CD4-positive, alpha-beta memory T cell (primary cell): ENCODE data around the gene PCF11. TPM values are rescaled to one million over a fixed set of nuclear protein-coding genes. Genes with fewer than 3 reads are reported as not detected.

Source experiments
- CTCF ChIA-PET: fragments of 350-600 bp; sonication (Branson Sonifier 250); formaldehyde crosslinking; loops from one replicate; lab custom pipeline; 2021; ENCODE audit warnings: inconsistent platforms; ENCODE audit not compliant: partially characterized antibody; lab: Charles Lee
- POLR2A ChIA-PET: fragments of 350-600 bp; sonication (Branson Sonifier 250); formaldehyde crosslinking; loops from one replicate; lab custom pipeline; 2021; ENCODE audit not compliant: partially characterized antibody; lab: Charles Lee
- DNase-seq, 5 donors: peaks; one replicate each; pipeline versions ENCODE4 v3.0.0 to v3.0.0-alpha.2; 2020 to 2022; ENCODE audit warnings: mixed read lengths in 1 of 5
- H3K27ac ChIP-seq: one replicate; pipeline ENCODE4 v1.7.0; 2013; ENCODE audit warnings: low read depth, low read length
- H3K27me3 ChIP-seq: 2 replicates; pipeline ENCODE4 v1.7.0; 2013; ENCODE audit warnings: mild to moderate bottlenecking, low read length, moderate library complexity; ENCODE audit not compliant: insufficient read depth
- H3K36me3 ChIP-seq: 2 replicates; pipeline ENCODE4 v1.7.0; 2013; ENCODE audit warnings: mild to moderate bottlenecking, low read length, moderate library complexity; ENCODE audit not compliant: insufficient read depth
- H3K4me1 ChIP-seq: 2 replicates; pipeline ENCODE4 v1.7.0; 2013; ENCODE audit warnings: mild to moderate bottlenecking, low read length, moderate library complexity; ENCODE audit not compliant: insufficient read depth
- H3K4me3 ChIP-seq, 2 donors: one replicate each; pipeline ENCODE4 v1.7.0; 2013; ENCODE audit warnings: low read length in 2 of 2, mild to moderate bottlenecking in 1 of 2
- H3K9me3 ChIP-seq, 2 donors: one replicate each; pipeline ENCODE4 v1.7.0; 2013; ENCODE audit warnings: low read length in 2 of 2, control low read depth in 1 of 2; ENCODE audit not compliant: control insufficient read depth in 1 of 2
- H3K27ac Mint-ChIP-seq, 7 donors: one replicate each; pipeline ENCODE4 v1.8.0; 2020 to 2021; ENCODE audit warnings: mixed read lengths in 7 of 7, mild to moderate bottlenecking in 6 of 7, inconsistent platforms in 3 of 7, moderate library complexity in 3 of 7
- H3K27me3 Mint-ChIP-seq, 2 donors: one replicate each; pipeline ENCODE4 v1.8.0; 2020 to 2021; ENCODE audit warnings: mixed read lengths in 2 of 2
- H3K36me3 Mint-ChIP-seq, 2 donors: one replicate each; pipeline ENCODE4 v1.8.0; 2020 to 2021; ENCODE audit warnings: mixed read lengths in 2 of 2, inconsistent platforms in 1 of 2, mild to moderate bottlenecking in 1 of 2
- H3K4me1 Mint-ChIP-seq, 4 donors: one replicate each; pipeline ENCODE4 v1.8.0; 2020 to 2021; ENCODE audit warnings: mixed read lengths in 4 of 4, mild to moderate bottlenecking in 1 of 4
- H3K4me3 Mint-ChIP-seq, 8 donors: one replicate each; pipeline ENCODE4 v1.8.0; 2020 to 2021; ENCODE audit warnings: mixed read lengths in 8 of 8, mild to moderate bottlenecking in 7 of 8, moderate library complexity in 6 of 8, inconsistent platforms in 3 of 8
- H3K9me3 Mint-ChIP-seq, 8 donors: one replicate each; pipeline ENCODE4 v1.8.0; 2020 to 2021; ENCODE audit warnings: mixed read lengths in 8 of 8, mild to moderate bottlenecking in 5 of 8, inconsistent platforms in 3 of 8, moderate library complexity in 1 of 8
- intact Hi-C: fragments of 100-400 bp; cut with micrococcal nuclease; formaldehyde crosslinking; loops from one replicate; pipeline ENCODE4 v1.15.1; 2023
- polyA plus RNA-seq, 2 donors: library from polyadenylated mRNA; unstranded; fragments of 300-500 nt; fragmentation: Illumina TruSeq; gene quantifications; one replicate each; pipeline ENCODE4 v1.2.3, GENCODE V29; 2021
- total RNA-seq, 2 experiments: library from RNA; stranded (reverse); gene quantifications; one replicate each; pipeline ENCODE4 v1.2.3, GENCODE V29; 2021

Gene PCF11
- total and polyA plus RNA-seq, 4 experiments from 2014 or later, result 11.6 to 165 (median 101) TPM

GRCh38 chr11:83118814-83119213, 38.1 kb upstream of the PCF11 start:
- H3K4me1 ChIP-seq, result peaks cover 68% of the 10 kb centered on the region
- Mint-ChIP-seq H3K4me3 (peak overlapping the region in 3 of 8 donors; percentile 18 to 59 (median 24)), H3K36me3 (peaks cover 0 to 2% of the 10 kb centered on the region in 2 donors), H3K4me1 (peaks cover 48 to 75% (median 52%) of the 10 kb centered on the region in 4 donors), H3K9me3 (no peaks in the 10 kb centered on the region), H3K27me3 (peaks cover 0 to 1% of the 10 kb centered on the region in 2 donors), H3K27ac (peak overlapping the region; percentile 77 to 96 (median 84))
- H3K27ac ChIP-seq, result no peak overlapping the region
- ChIA-PET CTCF (interaction anchor here (1.0 to 2.1 kb wide), 5 partner anchors 9 to 251 kb away, joined by 3 to 9 read pairs (median 3); partner anchors contain the start of gene CCDC90B), POLR2A (interaction anchor here (6.8 kb wide), 1 partner anchor 40 kb away, joined by 92 read pairs; the partner anchor contains the start of gene PCF11)
- no peak overlapping the region for H3K4me3 ChIP-seq
- no peak for DNase-seq
- no peaks in the 10 kb centered on the region for H3K36me3 ChIP-seq
- intact Hi-C loops, result loop anchor here (5.0 kb wide), 1 partner anchor 47 kb away; the partner anchor contains the start of gene RAB30
- no peaks in the 10 kb centered on the region for H3K9me3 ChIP-seq
- no peaks in the 10 kb centered on the region for H3K27me3 ChIP-seq

- peak overlapping the region; percentile 24 to 96 (median 83) for H3K27ac Mint-ChIP-seq
- Histone ChIP-seq H3K4me1 (peaks cover 68% of the 10 kb centered on the region), H3K27ac (no peak overlapping the region), H3K36me3 (no peaks in the 10 kb centered on the region), H3K9me3 (no peaks in the 10 kb centered on the region), H3K4me3 (no peak overlapping the region), H3K27me3 (no peaks in the 10 kb centered on the region)
- H3K4me1 Mint-ChIP-seq, result peaks cover 49 to 75% (median 52%) of the 10 kb centered on the region in 4 donors
- peaks cover 0 to 1% of the 10 kb centered on the region in 2 donors for H3K27me3 Mint-ChIP-seq
- POLR2A ChIA-PET, result interaction anchor here (6.8 kb wide), 1 partner anchor 39 kb away, joined by 92 read pairs; the partner anchor contains the start of gene PCF11
- no peaks in the 10 kb centered on the region for H3K9me3 Mint-ChIP-seq
- no peak for DNase-seq
- peak overlapping the region in 1 of 8 donors; percentile 11 for H3K4me3 Mint-ChIP-seq
- CTCF ChIA-PET, result interaction anchor here (1.2 to 1.6 kb wide), 2 partner anchors 36 to 167 kb away, joined by 3 to 8 read pairs; partner anchors contain the start of gene CCDC90B
- peaks cover 0 to 2% of the 10 kb centered on the region in 2 donors for H3K36me3 Mint-ChIP-seq
- intact Hi-C loops, result loop anchor here (5.0 kb wide), 1 partner anchor 47 kb away; the partner anchor contains the start of gene RAB30
Measured at GRCh38 chr11:83119216-83119615, 37.7 kb upstream of the PCF11 start.

DNA sequence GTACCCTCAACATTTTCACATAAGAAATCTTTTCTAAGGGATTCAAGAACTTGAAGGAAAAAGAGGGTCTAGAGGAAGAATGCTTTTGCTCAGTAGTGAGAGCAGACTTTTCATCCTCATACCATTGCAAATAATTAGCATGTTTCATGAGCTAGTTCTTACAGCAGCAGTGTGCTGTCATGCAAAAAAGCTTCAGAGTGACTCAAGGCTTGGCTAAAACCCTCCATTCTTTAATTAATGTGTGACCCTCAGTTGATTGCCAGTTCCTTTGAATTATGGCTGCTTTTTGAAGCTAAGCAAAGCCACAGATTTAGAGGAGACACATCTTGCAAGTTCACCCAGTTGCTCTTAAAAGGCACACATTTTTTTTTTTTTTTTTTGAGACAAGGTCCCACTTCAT, 36.6 kb upstream of the PCF11 start:
- CTCF ChIA-PET, result no interaction called here
- peaks cover 43 to 64% (median 45%) of the 10 kb centered on the region in 4 donors for H3K4me1 Mint-ChIP-seq
- POLR2A ChIA-PET, result interaction anchor here (1.0 to 6.8 kb wide), 3 partner anchors 38 to 49 kb away, joined by 3 to 92 read pairs (median 4); partner anchors contain the start of genes PCF11 and RAB30

GRCh38 chr11:83122050-83122449, 34.9 kb upstream of the PCF11 start:
- H3K36me3 Mint-ChIP-seq, result peaks cover 0 to 2% of the 10 kb centered on the region in 2 donors
- H3K27me3 Mint-ChIP-seq, result no peaks in the 10 kb centered on the region
- H3K4me1 ChIP-seq, result peaks cover 47% of the 10 kb centered on the region
- peak overlapping the region in 1 of 8 donors; percentile 23 for H3K4me3 Mint-ChIP-seq
- no peaks in the 10 kb centered on the region for H3K27me3 ChIP-seq
- peak overlapping the region; percentile 17 for H3K27ac ChIP-seq
- peak overlapping the region; percentile 8 to 95 (median 44) for H3K27ac Mint-ChIP-seq
- CTCF ChIA-PET, result no interaction called here
- no peaks in the 10 kb centered on the region for H3K36me3 ChIP-seq
- H3K9me3 Mint-ChIP-seq, result no peaks in the 10 kb centered on the region
- intact Hi-C loops, result no loop called here
- POLR2A ChIA-PET, result interaction anchor here (1.5 kb wide), 1 partner anchor 34 kb away, joined by 15 read pairs; the partner anchor contains the start of gene PCF11
- no peak overlapping the region for H3K4me3 ChIP-seq
- peaks cover 34 to 54% (median 36%) of the 10 kb centered on the region in 4 donors for H3K4me1 Mint-ChIP-seq
- H3K9me3 ChIP-seq, result no peaks in the 10 kb centered on the region
- DNase-seq, result no peak

More for the DNA sequence above, 36.6 kb upstream of the PCF11 start:
- no peak overlapping the region for H3K27ac ChIP-seq
- intact Hi-C loops, result no loop called here
- no peaks in the 10 kb centered on the region for H3K36me3 ChIP-seq
- DNase-seq, result no peak
- Mint-ChIP-seq H3K9me3 (no peaks in the 10 kb centered on the region), H3K27ac (peak overlapping the region; percentile 42 to 86 (median 77)), H3K36me3 (peaks cover 0 to 2% of the 10 kb centered on the region in 2 donors), H3K4me3 (peak overlapping the region in 1 of 8 donors; percentile 23), H3K27me3 (no peaks in the 10 kb centered on the region)
- H3K9me3 ChIP-seq, result no peaks in the 10 kb centered on the region
- no peaks in the 10 kb centered on the region for H3K27me3 ChIP-seq
- peaks cover 62% of the 10 kb centered on the region for H3K4me1 ChIP-seq
- H3K4me3 ChIP-seq, result no peak overlapping the region

- DNase-seq, result peak in 1 of 5 donors; percentile 6
- Mint-ChIP-seq H3K9me3 (no peaks in the 10 kb centered on the region), H3K36me3 (no peaks in the 10 kb centered on the region), H3K4me3 (peak overlapping the region in 5 of 8 donors; percentile 5 to 57 (median 24)), H3K27ac (peak overlapping the region; percentile 12 to 95 (median 61)), H3K4me1 (peaks cover 30 to 46% (median 34%) of the 10 kb centered on the region in 4 donors), H3K27me3 (no peaks in the 10 kb centered on the region)
- Histone ChIP-seq H3K27ac (no peak overlapping the region), H3K9me3 (no peaks in the 10 kb centered on the region), H3K4me3 (no peak overlapping the region), H3K4me1 (peaks cover 43% of the 10 kb centered on the region), H3K36me3 (no peaks in the 10 kb centered on the region), H3K27me3 (no peaks in the 10 kb centered on the region)
- intact Hi-C loops, result no loop called here
- ChIA-PET CTCF (no interaction called here), POLR2A (interaction anchor here (1.5 kb wide), 1 partner anchor 34 kb away, joined by 15 read pairs; the partner anchor contains the start of gene PCF11)
Measured at GRCh38 chr11:83122766-83123165, 34.2 kb upstream of the PCF11 start.

GRCh38 chr11:83124636-83125424, 32.1 kb upstream of the PCF11 start:
- POLR2A ChIA-PET, result interaction anchor here (1.2 to 2.3 kb wide), 2 partner anchors 31 to 53 kb away, joined by 3 to 11 read pairs; partner anchors contain the start of gene PCF11
- H3K36me3 ChIP-seq, result no peaks in the 10 kb centered on the region
- H3K4me1 ChIP-seq, result peaks cover 24% of the 10 kb centered on the region
- CTCF ChIA-PET, result no interaction called here
- Mint-ChIP-seq H3K27me3 (no peaks in the 10 kb centered on the region), H3K9me3 (no peaks in the 10 kb centered on the region), H3K4me3 (no peak overlapping the region), H3K4me1 (peaks cover 16 to 29% (median 21%) of the 10 kb centered on the region in 4 donors), H3K36me3 (no peaks in the 10 kb centered on the region), H3K27ac (no peak overlapping the region)
- H3K27ac ChIP-seq, result no peak overlapping the region
- no peak for DNase-seq
- H3K27me3 ChIP-seq, result no peaks in the 10 kb centered on the region
- intact Hi-C loops, result no loop called here
- no peaks in the 10 kb centered on the region for H3K9me3 ChIP-seq
- no peak overlapping the region for H3K4me3 ChIP-seq

DNA sequence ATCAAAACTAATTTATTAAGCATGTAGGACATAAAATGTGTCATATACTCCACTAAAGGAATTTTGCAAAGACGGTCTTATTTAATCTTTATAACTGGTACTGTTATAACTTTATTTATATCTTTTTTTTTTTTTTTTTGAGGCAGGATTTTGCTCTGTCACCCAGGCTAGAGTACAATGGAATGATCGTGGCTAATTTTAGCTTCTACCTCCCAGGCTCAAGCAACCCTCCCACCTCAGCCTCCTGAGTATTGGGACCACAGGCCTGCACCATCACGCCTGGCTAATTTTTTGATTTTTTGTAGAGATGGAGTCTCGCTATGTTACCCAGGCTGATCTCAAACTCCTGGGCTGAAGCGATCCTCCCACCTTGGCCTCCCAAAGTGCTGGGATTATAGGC, 31.4 kb upstream of the PCF11 start:
- Histone ChIP-seq H3K4me3 (no peak overlapping the region), H3K36me3 (no peaks in the 10 kb centered on the region), H3K9me3 (no peaks in the 10 kb centered on the region), H3K27ac (no peak overlapping the region), H3K4me1 (peaks cover 24% of the 10 kb centered on the region), H3K27me3 (no peaks in the 10 kb centered on the region)
- Mint-ChIP-seq H3K36me3 (no peaks in the 10 kb centered on the region), H3K27me3 (no peaks in the 10 kb centered on the region), H3K9me3 (no peaks in the 10 kb centered on the region), H3K4me1 (peaks cover 16 to 21% (median 18%) of the 10 kb centered on the region in 4 donors), H3K4me3 (no peak overlapping the region), H3K27ac (no peak overlapping the region)
- intact Hi-C loops, result no loop called here
- DNase-seq, result no peak
- CTCF ChIA-PET, result no interaction called here
- POLR2A ChIA-PET, result no interaction called here
